Hepatocyte (in vitro differentiated cells): Measurements from ENCODE around the gene CLIC4. TPM values are rescaled to one million over a fixed set of nuclear protein-coding genes. Genes with fewer than 3 reads are reported as not detected.

ENCODE experiments used
- DNase-seq: peaks from one replicate; pipeline ENCODE4 v3.0.0-alpha.2; 2016; ENCODE audit warnings: low spot score
- H2AFZ ChIP-seq: fragments of 200-600 bp; sonication (generic); 2 replicates; pipeline ENCODE4 v1.6.0; 2016; ENCODE audit warnings: antibody characterized with exemption, mild to moderate bottlenecking
- H3K27ac ChIP-seq: fragments of 200-600 bp; sonication (generic); 2 replicates; pipeline ENCODE4 v1.5.1; 2016; ENCODE audit warnings: mild to moderate bottlenecking
- H3K27me3 ChIP-seq: fragments of 200-600 bp; sonication (generic); 2 replicates; pipeline ENCODE4 v1.6.1; 2016
- H3K36me3 ChIP-seq: fragments of 200-600 bp; sonication (generic); replicated peaks from 2 replicates; pipeline ENCODE4 v1.5.1; 2016; ENCODE audit warnings: low read depth; ENCODE audit not compliant: insufficient read depth
- H3K4me1 ChIP-seq: fragments of 200-600 bp; sonication (generic); 2 replicates; pipeline ENCODE4 v1.5.1; 2016; ENCODE audit warnings: mild to moderate bottlenecking, moderate library complexity; ENCODE audit not compliant: insufficient read depth
- H3K4me2 ChIP-seq: fragments of 200-600 bp; sonication (generic); 2 replicates; pipeline ENCODE4 v1.6.0; 2016
- H3K4me3 ChIP-seq: fragments of 200-600 bp; sonication (generic); 2 replicates; pipeline ENCODE4 v1.5.1; 2016; ENCODE audit warnings: mild to moderate bottlenecking
- H3K79me2 ChIP-seq: fragments of 200-600 bp; sonication (generic); 2 replicates; pipeline ENCODE4 v1.6.0; 2017; ENCODE audit warnings: mild to moderate bottlenecking
- H3K9me2 ChIP-seq: fragments of 200-600 bp; sonication (generic); replicated peaks from 2 replicates; pipeline ENCODE4 v1.6.0; 2017; ENCODE audit warnings: mild to moderate bottlenecking; ENCODE audit not compliant: insufficient read depth
- H3K9me3 ChIP-seq: fragments of 200-600 bp; sonication (generic); 2 replicates; pipeline ENCODE4 v1.5.1; 2016; ENCODE audit warnings: low read depth, mild to moderate bottlenecking
- H4K20me1 ChIP-seq: fragments of 200-600 bp; sonication (generic); 2 replicates; pipeline ENCODE4 v1.6.0; 2016; ENCODE audit warnings: mild to moderate bottlenecking; ENCODE audit not compliant: insufficient read depth, poor library complexity, severe bottlenecking
- EZH2 ChIP-seq: fragments of 200-600 bp; sonication (generic); IDR thresholded peaks from 2 replicates; pipeline ENCODE4 v1.6.1; 2016; ENCODE audit warnings: antibody characterized with exemption, mild to moderate bottlenecking, borderline replicate concordance
- EZH2phosphoT487 ChIP-seq: fragments of 200-600 bp; sonication (generic); IDR thresholded peaks from one replicate; pipeline ENCODE4 v1.6.1; 2018; ENCODE audit warnings: antibody characterized with exemption, mild to moderate bottlenecking, low read depth, moderate library complexity; ENCODE audit not compliant: unreplicated experiment, severe bottlenecking
- WGBS: methylation state at CpG from one replicate; pipeline ENCODE4 v1.1.6; 2016; ENCODE audit warnings: low lambda C conversion rate; ENCODE audit errors: missing lambda C conversion rate; 5-methylcytosine and 5-hydroxymethylcytosine counted together
- polyA plus RNA-seq: library from polyadenylated mRNA; unstranded; fragments of >200 nt; fragmentation: Nextera tagmentation; extraction: Ambion mirVana; gene quantifications from 2 replicates; pipeline ENCODE4 v1.2.1, GENCODE V29; 2016
- total RNA-seq: library from RNA; depleted of rRNA; stranded (reverse); fragments of >200 nt; gene quantifications from 2 replicates; pipeline ENCODE4 v1.2.3, GENCODE V29; 2014
- TF ChIP-seq, protein P1 (sequence below): fragments of 200-600 bp; sonication (generic); IDR thresholded peaks from 2 replicates; pipeline ENCODE4 v1.5.1; 2016; ENCODE audit warnings: antibody characterized with exemption, mild to moderate bottlenecking; ENCODE audit not compliant: poor library complexity

Gene CLIC4
- total and polyA plus RNA-seq, 2 experiments from 2014 or later, result 146 to 259 TPM

DNA sequence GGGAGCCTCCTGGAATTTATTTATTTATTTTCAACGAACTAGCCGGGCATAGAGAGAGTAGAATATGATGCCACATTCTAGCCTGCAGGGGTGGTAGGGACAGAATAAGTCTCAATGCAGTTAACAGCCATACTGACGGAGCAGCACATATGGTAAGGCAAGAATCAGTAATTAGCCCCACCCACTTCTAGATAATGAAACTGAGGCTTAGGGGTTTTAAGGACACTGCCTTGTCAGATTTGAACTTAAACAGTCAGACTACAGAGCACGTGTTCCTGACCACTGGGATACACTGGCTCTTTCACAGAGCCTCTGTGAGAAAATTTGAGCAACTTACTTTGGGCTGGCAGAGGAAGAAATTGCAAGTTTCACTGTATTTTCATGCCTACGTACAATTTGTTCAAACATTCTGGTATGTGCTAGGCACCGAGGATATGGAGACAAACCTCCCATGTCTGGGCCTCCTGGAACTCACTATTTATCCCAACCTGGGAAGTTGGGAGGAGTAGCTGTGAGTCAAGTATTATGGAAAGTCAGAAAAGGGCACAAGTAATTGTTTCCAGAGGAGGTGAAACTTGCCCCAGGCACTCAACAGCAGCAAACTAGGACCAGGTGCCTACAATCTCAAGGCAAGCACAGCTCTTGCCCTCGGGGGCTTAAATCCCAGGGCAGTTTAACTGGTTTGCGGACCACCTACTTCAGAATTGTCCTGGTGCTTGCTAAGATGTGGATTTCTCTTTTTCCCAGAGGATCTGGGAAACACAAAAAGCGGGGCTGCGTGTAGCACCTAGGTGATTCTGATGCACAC lies 1.6 kb upstream of the CLIC4 start:
- peak overlapping the region; percentile 94 for H3K27ac ChIP-seq
- H2AFZ ChIP-seq, result peak overlapping the region; percentile 38
- peak; percentile 73 for DNase-seq
- H4K20me1 ChIP-seq, result peaks cover 19% of the 10 kb centered on the region
- H3K27me3 ChIP-seq, result no peaks in the 10 kb centered on the region
- 40% methylated on average over 10 of the region's 10 CpGs for WGBS
- H3K79me2 ChIP-seq, result peaks cover 30% of the 10 kb centered on the region
- no peaks in the 10 kb centered on the region for H3K36me3 ChIP-seq
- H3K4me2 ChIP-seq, result peak overlapping the region; percentile 75
- H3K4me3 ChIP-seq, result no peak overlapping the region
- TF ChIP-seq EZH2phosphoT487, result no peak
- no peak for TF ChIP-seq EZH2
- peaks cover 34% of the 10 kb centered on the region for H3K4me1 ChIP-seq
- no peaks in the 10 kb centered on the region for H3K9me2 ChIP-seq
- H3K9me3 ChIP-seq, result no peaks in the 10 kb centered on the region

DNA sequence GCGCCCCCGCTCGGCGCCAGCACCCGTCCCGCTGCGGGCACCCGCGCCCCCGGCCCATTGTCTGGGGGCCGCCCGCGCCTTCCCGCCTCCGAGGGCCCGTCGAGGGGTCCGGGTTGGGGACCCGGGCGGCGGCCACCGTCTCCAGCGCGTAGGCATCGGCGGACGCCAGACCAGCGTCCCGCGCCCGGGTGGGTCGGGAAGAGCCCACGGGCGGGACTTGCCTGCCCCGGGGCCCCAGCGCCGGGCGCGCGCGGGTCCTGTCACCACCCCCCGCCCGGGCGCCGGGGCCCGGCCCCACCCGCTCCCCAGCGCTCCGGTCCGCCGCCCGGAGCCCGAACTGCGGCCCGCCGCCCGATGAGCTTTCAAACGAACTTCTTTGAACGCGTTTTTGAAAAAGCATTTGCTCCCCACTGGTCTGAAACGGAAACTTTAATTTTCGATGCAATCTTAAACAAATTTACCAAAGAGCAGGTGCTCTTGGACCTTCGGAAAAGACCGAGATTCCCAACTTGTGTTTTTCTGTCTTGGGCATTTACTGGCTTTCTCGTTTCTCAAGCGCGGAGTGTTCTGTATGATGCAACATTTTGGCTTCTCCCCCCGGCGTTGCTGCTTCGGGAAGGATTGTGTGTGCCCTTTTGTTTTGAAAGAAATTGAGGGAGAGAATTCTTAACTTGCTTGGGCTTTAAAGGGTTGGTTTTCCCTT lies 615 bp downstream of the CLIC4 start:
- Histone ChIP-seq H3K36me3 (no peaks in the 10 kb centered on the region), H2AFZ (peak overlapping the region; percentile 52), H3K9me3 (no peaks in the 10 kb centered on the region), H3K4me2 (peak overlapping the region; percentile 80), H3K27ac (peak overlapping the region; percentile 95), H3K79me2 (peaks cover 52% of the 10 kb centered on the region), H4K20me1 (peaks cover 41% of the 10 kb centered on the region), H3K9me2 (no peaks in the 10 kb centered on the region), H3K27me3 (no peaks in the 10 kb centered on the region), H3K4me1 (peaks cover 34% of the 10 kb centered on the region), H3K4me3 (peak overlapping the region; percentile 75)
- TF ChIP-seq EZH2phosphoT487 (no peak), EZH2 (no peak)
- TF ChIP-seq, protein P1, sequence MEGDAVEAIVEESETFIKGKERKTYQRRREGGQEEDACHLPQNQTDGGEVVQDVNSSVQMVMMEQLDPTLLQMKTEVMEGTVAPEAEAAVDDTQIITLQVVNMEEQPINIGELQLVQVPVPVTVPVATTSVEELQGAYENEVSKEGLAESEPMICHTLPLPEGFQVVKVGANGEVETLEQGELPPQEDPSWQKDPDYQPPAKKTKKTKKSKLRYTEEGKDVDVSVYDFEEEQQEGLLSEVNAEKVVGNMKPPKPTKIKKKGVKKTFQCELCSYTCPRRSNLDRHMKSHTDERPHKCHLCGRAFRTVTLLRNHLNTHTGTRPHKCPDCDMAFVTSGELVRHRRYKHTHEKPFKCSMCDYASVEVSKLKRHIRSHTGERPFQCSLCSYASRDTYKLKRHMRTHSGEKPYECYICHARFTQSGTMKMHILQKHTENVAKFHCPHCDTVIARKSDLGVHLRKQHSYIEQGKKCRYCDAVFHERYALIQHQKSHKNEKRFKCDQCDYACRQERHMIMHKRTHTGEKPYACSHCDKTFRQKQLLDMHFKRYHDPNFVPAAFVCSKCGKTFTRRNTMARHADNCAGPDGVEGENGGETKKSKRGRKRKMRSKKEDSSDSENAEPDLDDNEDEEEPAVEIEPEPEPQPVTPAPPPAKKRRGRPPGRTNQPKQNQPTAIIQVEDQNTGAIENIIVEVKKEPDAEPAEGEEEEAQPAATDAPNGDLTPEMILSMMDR, result no peak
- under 1% methylated on average over 28 of the region's 70 CpGs for WGBS
- DNase-seq, result peak; percentile 71

DNA sequence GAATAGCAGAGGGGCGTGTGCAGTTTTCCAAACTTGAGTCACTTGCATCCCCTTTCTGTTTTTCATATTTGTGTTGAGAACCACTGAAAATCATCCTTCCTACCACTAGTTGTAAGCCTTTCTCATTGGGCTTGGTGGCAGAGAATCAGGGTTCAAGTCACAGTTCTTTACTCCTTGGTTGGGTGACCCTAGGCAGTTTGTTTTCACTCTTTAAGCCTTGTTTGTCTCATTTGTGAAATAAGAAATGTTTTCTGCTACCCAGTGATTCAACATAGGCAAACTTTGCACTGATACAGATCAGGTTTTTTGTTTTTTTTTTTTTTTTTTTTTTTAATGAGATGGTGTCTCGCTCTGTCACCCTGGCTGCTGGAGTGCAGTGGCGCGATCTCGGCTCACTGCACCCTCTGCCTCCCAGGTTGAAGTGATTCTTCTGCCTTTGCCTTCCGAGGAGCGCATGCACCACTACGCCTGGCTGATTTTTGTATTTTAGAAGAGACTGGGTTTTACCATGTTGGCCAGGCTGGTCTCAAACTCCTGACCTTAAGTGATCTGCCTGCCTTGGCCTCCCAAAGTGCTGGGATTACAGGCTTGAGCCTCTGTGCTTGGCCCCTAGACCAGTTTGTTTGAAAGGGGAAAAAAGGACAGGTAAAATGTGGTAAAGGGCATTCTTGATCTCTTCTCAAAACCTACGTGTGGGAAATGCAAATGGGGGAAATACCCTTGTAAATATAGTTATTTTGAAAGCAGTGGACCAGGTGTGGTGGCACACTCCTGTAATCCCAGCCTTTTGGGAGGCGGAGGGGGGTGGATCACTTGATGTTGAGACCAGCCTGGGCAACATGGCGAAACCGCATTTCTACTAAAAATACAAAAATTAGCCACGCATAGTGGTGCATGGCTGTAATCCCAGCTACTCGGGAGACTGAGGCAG lies 3.2 kb downstream of the CLIC4 start:
- Histone ChIP-seq H3K4me2 (peak overlapping the region; percentile 80), H3K27me3 (no peaks in the 10 kb centered on the region), H3K9me2 (no peaks in the 10 kb centered on the region), H3K9me3 (no peaks in the 10 kb centered on the region), H3K36me3 (no peaks in the 10 kb centered on the region), H4K20me1 (peaks cover 67% of the 10 kb centered on the region), H3K4me1 (peaks cover 25% of the 10 kb centered on the region), H3K4me3 (no peak overlapping the region), H3K79me2 (peaks cover 78% of the 10 kb centered on the region), H2AFZ (no peak overlapping the region), H3K27ac (no peak overlapping the region)
- DNase-seq, result no peak
- TF ChIP-seq, protein P1, result no peak
- TF ChIP-seq EZH2 (no peak), EZH2phosphoT487 (no peak)
- 91% methylated on average over 14 of the region's 14 CpGs for WGBS
